ENCODE measurements around the gene SIGLEC15.
A peak's percentile ranks its signal among the peaks of the same experiment; 100 is the strongest.
"Not testable (repeated sequence)": the region's sequence is repeated elsewhere in the genome, so short reads cannot be mapped to it uniquely, and the experiment has no call there.

Gene SIGLEC15

DNA sequence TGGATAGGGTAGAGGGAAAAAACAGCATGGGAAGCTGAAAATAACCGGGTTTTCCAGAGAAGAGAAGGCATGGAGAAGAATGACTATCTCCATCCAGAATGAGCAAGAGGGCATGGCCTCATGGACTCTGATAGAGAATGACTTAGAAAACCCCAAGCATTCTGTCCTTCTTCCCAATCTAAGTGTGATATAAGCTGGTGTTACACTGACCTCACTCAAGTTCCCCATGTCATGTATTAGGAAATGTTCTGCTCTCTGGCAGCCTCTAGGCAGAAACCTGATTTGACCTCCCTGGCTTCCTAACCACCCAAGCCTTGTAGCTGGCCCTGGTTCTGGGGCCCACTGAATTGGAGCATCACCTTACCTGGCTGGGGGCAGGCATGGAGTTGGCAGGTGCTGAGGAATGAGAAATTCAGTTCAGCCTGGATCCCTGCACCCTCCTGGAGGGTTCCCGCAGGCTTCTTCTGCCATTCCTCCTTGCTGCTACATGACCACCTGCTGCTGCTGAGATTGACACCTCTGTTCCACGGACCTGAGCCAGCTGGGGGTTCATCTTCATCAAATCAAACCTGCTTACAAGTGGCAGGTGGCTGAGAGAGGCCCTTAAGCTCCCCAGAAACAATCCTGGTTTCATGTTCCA, 5.2 kb upstream of the SIGLEC15 start:
- no peak for DNase-seq (ENCODE audit: low read depth in 2 of 3, low spot score in 2 of 3)

DNA sequence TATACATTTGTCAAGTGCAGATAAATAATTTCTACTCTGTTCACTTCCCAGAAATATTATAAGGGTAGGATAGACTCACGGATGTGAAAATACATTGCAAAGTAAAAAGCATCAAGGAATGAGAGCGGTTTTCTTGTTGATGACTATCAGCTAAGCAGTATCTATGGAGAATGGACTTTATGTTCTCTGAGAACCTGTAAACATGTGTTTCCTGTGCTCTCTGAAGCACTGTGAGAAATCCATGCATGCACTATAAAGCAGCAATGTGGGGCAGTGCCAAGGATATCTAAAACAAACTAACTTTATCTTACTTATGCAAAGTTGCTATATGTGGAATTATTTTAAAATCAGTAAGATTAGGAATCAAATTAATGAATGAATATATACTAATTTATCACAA, 4.4 kb upstream of the SIGLEC15 start:
- DNase-seq (ENCODE audit: low read depth in 2 of 3, low spot score in 2 of 3) = no peak

DNA sequence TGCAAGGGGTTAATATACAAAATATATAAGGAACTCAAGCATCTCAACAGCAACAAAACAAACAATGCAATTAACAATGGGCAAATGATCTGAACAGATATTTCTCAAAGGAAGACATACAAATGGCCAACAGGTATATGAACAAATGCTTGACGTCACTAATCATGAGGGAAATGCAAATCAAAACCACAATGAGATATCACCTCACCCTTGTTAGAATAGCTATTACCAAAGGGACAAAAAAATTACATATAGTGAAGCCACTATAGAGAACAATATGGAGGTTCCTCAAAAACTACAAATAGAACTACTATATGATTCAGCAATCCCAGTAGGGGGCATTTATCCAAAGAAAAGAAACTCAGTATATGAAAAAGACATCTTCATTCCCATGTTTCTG, 3.8 kb upstream of the SIGLEC15 start:
- DNase-seq (ENCODE audit: low read depth in 2 of 3, low spot score in 2 of 3) = no peak

DNA sequence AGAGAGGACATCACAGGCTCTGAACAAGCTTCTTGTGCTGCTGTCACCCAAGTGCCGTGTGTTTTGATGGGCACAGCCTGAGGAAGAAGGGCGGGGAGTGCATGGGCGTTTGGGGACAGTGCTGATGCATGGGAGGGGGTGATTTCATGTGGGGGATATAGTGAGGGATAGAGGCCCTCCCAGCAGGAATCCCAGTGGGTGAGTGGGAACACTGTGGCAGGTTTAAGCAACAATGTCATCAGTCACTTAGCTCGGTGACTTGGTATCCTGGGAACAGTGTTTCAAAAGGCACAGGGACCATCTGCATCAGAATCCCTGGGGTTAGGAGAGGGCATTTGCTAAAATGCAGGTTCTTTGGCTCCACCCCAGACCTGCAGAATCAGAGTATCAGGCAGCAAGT, 609 bp downstream of the SIGLEC15 start:
- DNase-seq (ENCODE audit: low read depth in 2 of 3, low spot score in 2 of 3) = no peak

DNA sequence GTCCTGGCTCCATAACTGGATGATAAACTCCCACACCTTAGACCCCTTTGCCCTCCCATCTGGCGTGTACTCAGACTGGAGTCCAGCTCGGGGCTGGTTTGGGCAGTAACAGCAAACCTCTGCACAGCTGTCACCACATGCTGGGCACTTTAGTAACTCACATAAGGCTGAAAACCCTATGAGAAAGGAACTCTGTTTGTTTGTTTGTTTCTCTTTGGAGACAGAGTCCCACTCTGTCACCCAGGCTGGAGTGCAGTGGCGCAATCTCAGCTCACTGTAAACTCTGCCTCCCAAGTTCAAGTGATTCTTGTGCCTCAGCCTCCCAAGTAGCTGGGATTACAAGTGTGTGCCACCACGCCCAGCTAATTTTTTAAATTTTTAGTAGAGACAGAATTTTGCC, 1.2 kb downstream of the SIGLEC15 start:
- DNase-seq (ENCODE audit: low read depth in 2 of 3, low spot score in 2 of 3) = not testable (repeated sequence)

DNA sequence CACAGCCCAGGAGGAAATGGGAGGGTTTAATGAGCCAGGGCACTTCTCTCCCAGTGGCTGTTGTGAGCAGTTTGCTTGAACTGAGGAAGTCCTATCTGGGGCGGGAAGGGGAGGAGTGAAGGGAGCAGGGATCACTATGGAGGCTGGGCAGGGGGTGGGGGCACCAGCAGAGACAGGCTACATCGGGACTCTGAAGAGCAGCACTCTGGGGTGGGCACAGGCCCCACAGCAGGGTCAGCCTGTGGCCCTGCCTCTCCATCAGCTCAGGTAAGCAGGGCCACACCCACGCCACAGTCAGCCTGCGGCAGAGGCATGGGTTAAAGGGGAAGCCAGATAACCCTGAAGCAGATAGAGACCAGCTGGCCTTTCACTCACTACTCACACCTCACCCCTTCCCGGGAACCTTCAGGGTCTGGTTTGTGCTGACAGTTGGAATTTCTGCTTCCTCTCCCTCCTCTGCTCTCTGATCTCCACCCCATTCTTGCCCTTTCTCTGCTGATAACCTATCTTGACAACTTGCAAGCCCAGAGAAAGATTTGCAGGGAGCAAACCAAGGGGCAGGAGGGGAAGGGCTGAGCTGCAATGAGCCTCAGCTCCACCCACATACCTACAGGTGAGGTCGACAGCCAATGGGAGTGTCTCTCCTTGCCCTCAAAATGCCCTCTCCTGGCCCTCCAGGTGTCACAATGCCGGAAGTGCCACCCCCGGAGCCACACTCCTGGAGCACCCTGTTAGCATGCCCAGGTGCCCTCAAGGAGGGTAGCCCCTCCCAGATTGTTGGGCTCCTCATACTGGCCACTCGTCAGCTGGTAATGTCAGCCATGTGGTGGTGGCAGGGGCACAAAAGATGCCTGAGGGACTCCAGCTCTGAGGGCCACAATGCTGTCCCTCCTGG, 3.7 kb downstream of the SIGLEC15 start:
- no peak for DNase-seq (ENCODE audit: low read depth in 2 of 3, low spot score in 2 of 3)

DNA sequence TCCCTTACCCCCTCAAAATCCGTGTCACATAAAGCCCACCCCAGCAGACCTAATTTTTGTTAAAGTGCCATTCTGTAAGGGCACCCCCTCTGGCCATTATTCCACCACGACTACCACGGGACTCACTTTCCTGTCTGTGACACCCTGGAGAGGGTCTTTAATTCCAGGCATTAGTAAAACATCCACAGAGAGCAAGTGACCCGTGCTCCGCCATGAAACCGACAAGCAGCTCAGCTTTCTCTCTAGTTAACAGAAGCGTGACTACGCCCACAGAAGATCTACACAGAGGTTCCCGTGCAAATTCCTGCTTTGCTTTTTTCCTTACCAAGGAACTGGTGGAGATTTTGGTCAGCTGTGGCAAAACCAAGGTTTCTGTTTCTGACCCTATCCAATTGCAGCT, 4.4 kb downstream of the SIGLEC15 start:
- no peak for DNase-seq (ENCODE audit: low read depth in 2 of 3, low spot score in 2 of 3)

DNA sequence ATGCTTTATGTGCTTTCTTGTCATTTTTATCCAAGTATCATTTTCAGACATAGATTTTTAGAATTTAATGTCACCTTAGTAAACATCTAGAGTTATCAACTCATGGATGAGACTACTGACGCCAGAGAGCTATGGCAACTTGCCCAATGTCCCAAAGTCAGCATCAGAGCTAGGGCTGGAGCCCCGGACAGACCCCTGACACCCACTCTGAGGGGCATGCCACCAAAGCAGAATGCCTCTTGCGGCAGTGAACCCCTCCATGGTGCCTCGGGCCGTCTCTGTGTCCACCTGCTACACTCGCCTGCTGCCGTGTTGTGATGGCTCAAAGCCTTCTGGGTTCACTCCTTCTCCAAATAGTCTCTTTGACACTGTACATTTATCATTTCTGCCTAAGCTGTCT, 5.4 kb downstream of the SIGLEC15 start:
- DNase-seq (ENCODE audit: low read depth in 2 of 3, low spot score in 2 of 3) = no peak

DNA sequence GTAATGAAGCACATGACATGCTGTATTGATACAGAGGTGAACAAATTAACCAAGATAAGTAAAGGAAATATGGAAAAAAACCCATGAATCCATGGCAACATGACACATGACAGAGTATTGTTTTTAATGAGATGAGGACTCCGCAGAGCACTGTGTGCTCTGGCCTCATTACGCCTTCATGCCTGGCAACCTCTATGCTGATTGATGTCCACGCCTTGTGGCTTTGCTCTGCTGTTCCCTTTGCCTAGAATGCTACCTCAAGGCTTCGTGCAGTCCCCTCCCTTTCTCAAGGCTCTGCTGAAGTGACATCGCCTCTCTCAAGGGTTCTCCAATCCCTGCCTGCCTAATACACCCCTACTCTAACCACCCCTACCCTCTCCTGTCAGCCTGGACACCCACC, 8.4 kb downstream of the SIGLEC15 start:
- no peak for DNase-seq (ENCODE audit: low read depth in 2 of 3, low spot score in 2 of 3)

DNA sequence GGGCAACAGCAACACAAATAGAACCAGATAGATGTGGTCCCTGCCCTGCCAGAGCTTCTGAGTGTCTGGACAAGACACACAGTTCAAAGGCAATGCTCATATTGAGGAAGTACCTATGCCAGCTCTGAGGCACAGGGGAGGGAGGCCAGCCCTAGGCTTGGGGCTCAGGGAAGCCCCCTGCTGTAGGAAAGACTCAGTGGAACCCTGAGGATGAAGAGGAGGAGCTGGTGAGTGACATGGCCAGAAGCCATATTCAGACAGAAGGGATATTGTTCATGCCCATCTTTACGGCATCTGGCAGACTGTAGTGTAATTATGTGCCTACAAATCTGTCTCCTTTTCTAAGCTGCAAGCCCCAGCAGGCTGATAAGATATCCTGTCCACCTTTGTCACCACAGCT, 8.8 kb downstream of the SIGLEC15 start:
- no peak for DNase-seq (ENCODE audit: low read depth in 2 of 3, low spot score in 2 of 3)

DNA sequence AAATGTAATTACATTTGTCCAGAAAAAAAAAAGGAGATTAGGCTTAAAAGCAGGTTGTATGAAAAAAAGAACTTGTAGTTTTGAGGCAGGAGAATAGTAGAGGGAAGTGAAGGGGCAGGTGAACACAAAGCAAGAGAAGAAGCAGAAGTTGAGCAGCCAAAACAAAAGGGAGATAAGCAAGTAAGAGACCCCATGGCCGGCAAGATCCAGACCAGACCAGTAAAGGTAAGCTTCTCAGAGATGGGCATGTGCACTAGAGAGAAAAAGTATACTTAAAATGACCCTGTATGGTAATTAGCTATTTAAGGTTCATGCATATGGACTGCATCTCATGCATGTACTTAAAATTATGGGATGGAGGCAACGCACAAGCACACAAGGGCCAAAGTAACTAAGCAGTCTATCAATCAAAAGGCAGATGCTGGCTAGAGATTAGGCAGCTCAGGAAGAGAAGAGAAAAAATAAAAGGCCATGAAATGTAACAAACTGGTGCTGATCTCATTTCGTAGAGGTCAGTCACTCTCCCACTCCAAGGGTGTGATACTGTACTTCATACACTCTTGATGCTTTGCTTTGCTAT, 9.7 kb downstream of the SIGLEC15 start:
- DNase-seq (ENCODE audit: low read depth in 2 of 3, low spot score in 2 of 3) = no peak

DNA sequence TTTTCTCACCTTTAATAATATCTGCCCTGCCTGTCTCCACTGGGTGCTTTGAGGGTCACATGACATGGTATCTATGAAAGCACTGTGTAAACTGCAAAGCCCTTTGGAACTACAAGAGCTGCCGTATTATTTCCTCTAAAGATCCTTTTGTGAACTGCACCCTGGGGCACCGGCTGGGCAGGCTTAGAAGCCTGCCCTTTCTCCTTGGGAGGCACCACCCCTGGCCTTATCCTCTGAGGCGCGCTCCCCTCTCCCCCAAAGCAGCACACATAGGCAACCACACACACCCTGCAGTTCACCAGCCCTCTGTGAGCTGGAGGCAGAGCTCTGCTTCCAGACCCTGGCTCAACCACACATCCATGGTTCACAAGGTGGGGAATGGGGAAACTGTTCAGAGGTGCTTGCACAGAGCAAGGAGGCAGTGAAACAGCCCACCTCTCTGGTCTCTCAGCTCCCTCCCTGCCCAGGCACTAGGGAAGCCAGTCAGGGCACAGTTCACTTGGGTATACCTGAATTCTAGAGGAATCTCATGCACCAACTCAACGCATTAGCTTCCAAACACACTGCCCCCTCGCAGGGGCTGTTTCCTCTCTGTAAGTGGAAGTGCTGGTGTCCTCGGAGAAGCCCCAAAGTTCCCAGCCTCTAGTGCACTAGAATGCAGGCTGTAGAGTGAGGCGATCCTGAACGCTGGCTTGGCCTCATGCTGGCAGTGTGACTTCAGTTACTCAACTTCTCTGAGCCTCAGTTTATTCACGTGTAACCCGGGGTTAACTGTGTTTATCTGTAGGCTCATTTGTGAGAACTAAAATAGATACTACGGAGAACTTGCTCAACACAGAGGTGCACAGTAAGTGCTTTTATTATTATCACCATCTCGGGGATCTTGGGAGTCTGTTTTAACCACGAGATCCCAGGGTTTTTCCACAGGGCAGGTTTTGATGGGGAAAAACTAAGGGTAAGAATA, 11.0 kb downstream of the SIGLEC15 start:
- DNase-seq (ENCODE audit: low read depth in 2 of 3, low spot score in 2 of 3) = no peak

DNA sequence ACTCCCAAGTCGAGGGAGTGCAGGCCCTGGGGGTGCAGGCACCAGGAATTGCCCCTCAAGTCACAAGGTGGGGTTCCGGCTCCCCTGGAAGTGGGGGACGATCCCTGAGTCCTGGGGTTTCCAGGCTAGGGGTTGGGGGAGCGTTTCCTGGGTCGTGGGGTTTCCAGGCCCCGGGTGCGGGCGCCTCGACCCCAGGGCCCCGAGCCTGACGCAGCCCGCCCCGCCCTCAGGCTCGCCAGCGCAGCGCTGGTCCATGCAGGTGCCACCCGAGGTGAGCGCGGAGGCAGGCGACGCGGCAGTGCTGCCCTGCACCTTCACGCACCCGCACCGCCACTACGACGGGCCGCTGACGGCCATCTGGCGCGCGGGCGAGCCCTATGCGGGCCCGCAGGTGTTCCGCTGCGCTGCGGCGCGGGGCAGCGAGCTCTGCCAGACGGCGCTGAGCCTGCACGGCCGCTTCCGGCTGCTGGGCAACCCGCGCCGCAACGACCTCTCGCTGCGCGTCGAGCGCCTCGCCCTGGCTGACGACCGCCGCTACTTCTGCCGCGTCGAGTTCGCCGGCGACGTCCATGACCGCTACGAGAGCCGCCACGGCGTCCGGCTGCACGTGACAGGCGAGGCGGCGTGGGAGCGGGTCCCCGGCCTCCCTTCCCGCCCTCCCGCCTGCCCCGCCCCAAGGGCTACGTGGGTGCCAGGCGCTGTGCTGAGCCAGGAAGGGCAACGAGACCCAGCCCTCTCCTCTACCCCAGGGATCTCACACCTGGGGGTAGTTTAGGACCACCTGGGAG, 12.0 kb downstream of the SIGLEC15 start:
- DNase-seq (ENCODE audit: low read depth in 2 of 3, low spot score in 2 of 3) = peak in 1 of 3 experiments; percentile 23

DNA sequence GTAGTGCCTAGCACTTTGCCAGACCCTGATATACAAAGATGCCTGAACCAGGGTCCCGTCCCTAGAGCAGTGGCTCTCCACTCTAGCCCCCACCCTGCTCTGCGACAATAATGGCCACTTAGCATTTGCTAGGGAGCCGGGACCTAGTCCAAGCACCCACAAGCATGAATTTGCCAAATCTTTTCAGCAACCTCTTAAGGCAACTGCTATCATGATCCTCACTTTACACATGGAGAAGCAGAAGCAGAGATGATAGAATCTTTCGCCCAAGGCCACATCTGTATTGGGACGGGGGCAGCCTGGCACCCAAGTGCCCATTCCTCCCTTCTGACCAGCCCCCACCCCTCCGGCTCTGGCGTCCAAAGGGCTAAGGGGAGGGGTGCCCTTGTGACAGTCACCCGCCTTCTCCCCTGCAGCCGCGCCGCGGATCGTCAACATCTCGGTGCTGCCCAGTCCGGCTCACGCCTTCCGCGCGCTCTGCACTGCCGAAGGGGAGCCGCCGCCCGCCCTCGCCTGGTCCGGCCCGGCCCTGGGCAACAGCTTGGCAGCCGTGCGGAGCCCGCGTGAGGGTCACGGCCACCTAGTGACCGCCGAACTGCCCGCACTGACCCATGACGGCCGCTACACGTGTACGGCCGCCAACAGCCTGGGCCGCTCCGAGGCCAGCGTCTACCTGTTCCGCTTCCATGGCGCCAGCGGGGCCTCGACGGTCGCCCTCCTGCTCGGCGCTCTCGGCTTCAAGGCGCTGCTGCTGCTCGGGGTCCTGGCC, 13.0 kb downstream of the SIGLEC15 start:
- DNase-seq (ENCODE audit: low read depth in 2 of 3, low spot score in 2 of 3) = no peak

DNA sequence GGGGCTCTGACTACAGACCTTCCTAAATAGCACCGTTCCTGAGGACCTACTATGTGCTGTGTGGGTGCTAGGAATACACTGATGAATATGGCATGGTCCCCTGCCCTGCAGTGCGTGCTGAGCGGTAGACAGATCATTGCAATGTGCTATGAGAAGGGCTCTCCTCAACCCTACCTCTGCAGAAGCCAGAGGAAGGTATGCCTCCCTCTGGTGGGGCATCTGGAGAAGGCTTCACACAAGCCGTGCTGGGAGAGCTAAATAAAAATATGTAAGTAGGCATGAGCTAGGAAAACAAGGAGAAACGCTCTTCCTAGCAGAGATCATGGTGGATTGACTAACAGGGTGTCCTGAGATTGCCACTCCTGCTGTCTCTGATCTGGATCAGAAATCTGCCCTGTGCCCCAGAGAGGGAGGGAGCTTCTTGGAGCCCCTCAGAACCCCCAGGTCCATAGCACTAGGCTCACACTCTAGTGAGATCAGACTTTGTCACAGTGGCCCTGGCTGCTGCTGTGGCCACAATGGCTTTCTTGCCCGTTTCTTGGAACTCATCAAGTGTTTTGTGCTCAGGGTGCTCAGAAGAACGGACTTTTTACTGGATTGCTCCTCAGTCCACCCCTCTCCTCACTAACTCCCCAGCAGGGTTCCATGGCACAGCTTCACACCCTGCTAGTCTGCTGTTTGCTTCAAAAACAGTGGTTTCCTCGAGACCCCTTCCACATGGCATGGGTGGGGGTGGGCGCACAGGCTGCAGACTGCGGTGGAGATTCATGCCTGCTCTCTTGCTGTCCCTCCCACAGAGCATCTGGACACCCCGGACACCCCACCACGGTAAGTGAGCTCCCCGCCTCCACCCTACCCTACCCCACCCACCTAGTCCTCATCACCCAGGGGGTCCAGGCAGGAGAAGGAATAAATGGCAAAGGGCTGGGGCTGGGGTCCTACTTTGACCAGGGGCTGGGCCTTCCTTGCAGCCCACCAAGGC, 14.2 kb downstream of the SIGLEC15 start:
- no peak for DNase-seq (ENCODE audit: low read depth in 2 of 3, low spot score in 2 of 3)

DNA sequence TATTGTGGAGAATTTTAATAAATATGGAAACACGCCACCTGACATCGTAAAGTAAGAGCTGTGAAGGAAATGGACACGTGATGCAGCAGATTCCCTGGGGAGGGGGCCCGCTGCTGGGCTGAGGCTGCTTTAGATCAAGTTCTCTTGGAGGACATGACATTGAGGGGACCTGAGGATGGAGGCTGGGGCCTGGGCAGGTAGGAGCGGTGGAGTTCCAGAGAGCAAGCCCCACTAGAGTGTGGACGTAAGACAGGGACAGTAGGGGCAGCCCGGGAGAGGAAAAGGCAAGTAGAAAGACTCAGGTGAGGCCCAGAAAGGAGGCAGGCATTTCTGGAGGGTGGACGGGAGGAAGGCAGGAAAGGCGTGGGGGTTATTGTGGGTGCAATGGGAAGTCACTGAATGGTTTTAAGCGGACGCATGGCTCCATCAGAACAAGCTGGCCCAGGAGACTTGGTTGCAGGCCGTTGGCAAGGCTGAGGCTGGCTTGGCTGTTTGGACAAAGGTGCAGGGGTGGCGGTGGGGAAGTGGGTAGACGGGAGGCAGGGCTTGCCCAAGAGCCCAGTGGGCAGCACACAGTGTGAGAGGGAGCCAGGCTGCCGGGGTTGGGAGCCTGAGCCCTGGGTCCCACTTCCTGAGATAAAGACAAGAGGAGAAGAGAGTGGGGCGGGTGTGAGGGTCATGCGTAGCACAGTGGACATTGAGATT, 15.7 kb downstream of the SIGLEC15 start:
- DNase-seq (ENCODE audit: low read depth in 2 of 3, low spot score in 2 of 3) = no peak

DNA sequence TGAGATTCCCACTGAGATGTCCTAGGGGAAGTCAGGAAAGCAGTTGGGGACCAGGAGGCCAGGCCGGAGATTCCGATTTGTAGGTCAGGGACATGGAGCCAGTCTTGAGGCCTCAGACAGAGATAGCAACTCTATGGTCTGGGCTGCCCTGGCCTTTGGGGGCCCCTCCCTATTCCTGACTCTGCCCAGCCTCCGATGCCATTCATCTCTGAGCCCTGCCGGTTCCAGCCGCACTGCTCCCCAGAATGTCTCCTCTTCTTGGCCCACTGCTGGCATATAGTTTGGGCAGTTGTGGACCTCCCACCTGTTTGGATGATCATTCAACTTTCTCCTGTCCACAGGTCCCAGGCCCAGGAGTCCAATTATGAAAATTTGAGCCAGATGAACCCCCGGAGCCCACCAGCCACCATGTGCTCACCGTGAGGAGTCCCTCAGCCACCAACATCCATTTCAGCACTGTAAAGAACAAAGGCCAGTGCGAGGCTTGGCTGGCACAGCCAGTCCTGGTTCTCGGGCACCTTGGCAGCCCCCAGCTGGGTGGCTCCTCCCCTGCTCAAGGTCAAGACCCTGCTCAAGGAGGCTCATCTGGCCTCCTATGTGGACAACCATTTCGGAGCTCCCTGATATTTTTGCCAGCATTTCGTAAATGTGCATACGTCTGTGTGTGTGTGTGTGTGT, 16.4 kb downstream of the SIGLEC15 start:
- DNase-seq (ENCODE audit: low read depth in 2 of 3, low spot score in 2 of 3) = no peak
